Measurements from ENCODE around the gene PMFBP1. TPM values are rescaled to one million over a fixed set of nuclear protein-coding genes. Genes with fewer than 3 reads are reported as not detected.

PMFBP1 gene
- total RNA-seq, 1 donor from 2014 or later: 1.2 TPM

DNA sequence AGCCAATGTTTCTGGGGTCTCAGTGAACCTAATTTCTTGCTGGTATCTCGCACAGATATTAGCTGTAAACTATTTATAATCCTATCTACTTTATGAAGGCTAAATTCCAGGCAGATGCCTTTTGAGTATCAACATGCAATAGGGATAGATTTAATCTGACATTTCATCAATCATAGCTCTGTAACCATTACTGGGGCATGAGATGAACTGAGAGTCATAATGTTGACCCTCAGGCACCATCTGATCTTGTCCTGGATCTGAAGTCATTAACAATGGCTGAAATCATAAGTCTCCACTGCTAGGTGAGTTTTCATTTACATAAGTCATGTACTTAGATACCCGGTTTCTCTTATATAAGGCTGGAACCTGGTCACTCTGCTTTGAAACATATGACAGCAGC lies 3.6 kb downstream of the PMFBP1 start:
- H3K27me3 Mint-ChIP-seq (ENCODE audit: low read depth, unreplicated experiment): no peaks in the 10 kb centered on the region
- H3K9ac ChIP-seq (ENCODE audit: low read length): no peak overlapping the region
- H3K27ac Mint-ChIP-seq (ENCODE audit: unreplicated experiment): no peak overlapping the region
- FAIRE-seq: no peak
- no peak overlapping the region for H3K4me3 ChIP-seq (ENCODE audit: insufficient read depth, low read depth, low read length)
- H3K9me3 Mint-ChIP-seq (ENCODE audit: unreplicated experiment): peaks cover 5% of the 10 kb centered on the region
- no peaks in the 10 kb centered on the region for H3K79me2 ChIP-seq (ENCODE audit: insufficient read depth, low read length)
- no peak overlapping the region for H3K27ac ChIP-seq (ENCODE audit: low read depth, low read length)
- peaks cover 4% of the 10 kb centered on the region for H3K4me1 ChIP-seq (ENCODE audit: insufficient read depth, low read length)
- H4K20me1 ChIP-seq (ENCODE audit: insufficient read depth, low read length): no peaks in the 10 kb centered on the region
- no peak overlapping the region for H3K4me3 Mint-ChIP-seq (ENCODE audit: unreplicated experiment)
- no peaks in the 10 kb centered on the region for H3K36me3 Mint-ChIP-seq (ENCODE audit: low read depth, unreplicated experiment)
- no peak for DNase-seq (ENCODE audit: low read depth)
- H3K27me3 ChIP-seq (ENCODE audit: insufficient read depth, low read length): no peaks in the 10 kb centered on the region
- TF ChIP-seq, protein P1, sequence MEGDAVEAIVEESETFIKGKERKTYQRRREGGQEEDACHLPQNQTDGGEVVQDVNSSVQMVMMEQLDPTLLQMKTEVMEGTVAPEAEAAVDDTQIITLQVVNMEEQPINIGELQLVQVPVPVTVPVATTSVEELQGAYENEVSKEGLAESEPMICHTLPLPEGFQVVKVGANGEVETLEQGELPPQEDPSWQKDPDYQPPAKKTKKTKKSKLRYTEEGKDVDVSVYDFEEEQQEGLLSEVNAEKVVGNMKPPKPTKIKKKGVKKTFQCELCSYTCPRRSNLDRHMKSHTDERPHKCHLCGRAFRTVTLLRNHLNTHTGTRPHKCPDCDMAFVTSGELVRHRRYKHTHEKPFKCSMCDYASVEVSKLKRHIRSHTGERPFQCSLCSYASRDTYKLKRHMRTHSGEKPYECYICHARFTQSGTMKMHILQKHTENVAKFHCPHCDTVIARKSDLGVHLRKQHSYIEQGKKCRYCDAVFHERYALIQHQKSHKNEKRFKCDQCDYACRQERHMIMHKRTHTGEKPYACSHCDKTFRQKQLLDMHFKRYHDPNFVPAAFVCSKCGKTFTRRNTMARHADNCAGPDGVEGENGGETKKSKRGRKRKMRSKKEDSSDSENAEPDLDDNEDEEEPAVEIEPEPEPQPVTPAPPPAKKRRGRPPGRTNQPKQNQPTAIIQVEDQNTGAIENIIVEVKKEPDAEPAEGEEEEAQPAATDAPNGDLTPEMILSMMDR (IDR thresholded peaks at IDR 0.05; ENCODE audit: insufficient read depth, low read depth, low read length): no peak
- no peak for TF ChIP-seq EZH2 (IDR thresholded peaks at IDR 0.05; ENCODE audit: insufficient read depth, low read length)
- H2AFZ ChIP-seq (ENCODE audit: low read depth, low read length): no peak overlapping the region
- no peaks in the 10 kb centered on the region for H3K9me3 ChIP-seq (ENCODE audit: insufficient read depth, low read depth, low read length)
- H3K4me1 Mint-ChIP-seq (ENCODE audit: low read depth, unreplicated experiment): peaks cover 9% of the 10 kb centered on the region
- H3K36me3 ChIP-seq (ENCODE audit: insufficient read depth, low read length): no peaks in the 10 kb centered on the region
- H3K4me2 ChIP-seq (ENCODE audit: low read length): no peak overlapping the region

DNA sequence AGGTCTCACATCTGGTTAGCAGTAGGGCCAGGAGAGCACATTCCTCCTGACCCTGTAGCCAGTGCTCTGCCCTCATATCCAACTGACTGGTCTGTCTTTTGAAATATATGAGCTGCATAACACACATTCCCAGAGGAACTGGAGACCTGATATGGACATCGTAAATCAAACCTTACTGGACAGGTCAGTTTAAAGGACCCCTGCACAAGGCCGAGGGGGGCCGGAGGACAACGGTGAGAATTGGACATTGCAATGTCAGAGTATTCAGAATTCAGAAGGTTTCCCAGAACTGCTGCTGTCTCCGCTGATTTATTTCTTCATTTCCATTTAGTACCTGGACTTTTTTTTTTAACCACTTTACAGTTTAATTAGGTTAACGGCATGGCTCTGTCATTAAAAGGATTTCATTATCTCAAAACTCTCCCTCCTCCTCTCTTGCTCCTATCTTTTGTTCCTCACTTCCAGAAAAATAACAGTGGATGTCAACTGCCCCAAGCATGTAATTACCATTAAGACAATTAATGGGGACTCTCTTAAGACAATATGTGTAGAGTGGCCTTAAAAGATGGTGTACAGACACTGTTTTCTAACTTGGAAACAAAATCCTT lies 4.9 kb downstream of the PMFBP1 start:
- Histone ChIP-seq H3K36me3 (ENCODE audit: insufficient read depth, low read length) (no peaks in the 10 kb centered on the region), H3K4me1 (ENCODE audit: insufficient read depth, low read length) (no peaks in the 10 kb centered on the region), H3K27me3 (ENCODE audit: insufficient read depth, low read length) (no peaks in the 10 kb centered on the region), H3K9me3 (ENCODE audit: insufficient read depth, low read depth, low read length) (no peaks in the 10 kb centered on the region), H3K27ac (ENCODE audit: low read depth, low read length) (no peak overlapping the region), H4K20me1 (ENCODE audit: insufficient read depth, low read length) (no peaks in the 10 kb centered on the region), H2AFZ (ENCODE audit: low read depth, low read length) (no peak overlapping the region), H3K4me2 (ENCODE audit: low read length) (no peak overlapping the region), H3K4me3 (ENCODE audit: insufficient read depth, low read depth, low read length) (no peak overlapping the region), H3K9ac (ENCODE audit: low read length) (no peak overlapping the region), H3K79me2 (ENCODE audit: insufficient read depth, low read length) (no peaks in the 10 kb centered on the region)
- Mint-ChIP-seq H3K4me1 (ENCODE audit: low read depth, unreplicated experiment) (peaks cover 4% of the 10 kb centered on the region), H3K27ac (ENCODE audit: unreplicated experiment) (no peak overlapping the region), H3K4me3 (ENCODE audit: unreplicated experiment) (no peak overlapping the region), H3K27me3 (ENCODE audit: low read depth, unreplicated experiment) (no peaks in the 10 kb centered on the region), H3K36me3 (ENCODE audit: low read depth, unreplicated experiment) (no peaks in the 10 kb centered on the region), H3K9me3 (ENCODE audit: unreplicated experiment) (peaks cover 6% of the 10 kb centered on the region)
- DNase-seq (ENCODE audit: low read depth) (no peak), FAIRE-seq (no peak)
- TF ChIP-seq EZH2 (IDR thresholded peaks at IDR 0.05; ENCODE audit: insufficient read depth, low read length): no peak
- TF ChIP-seq, protein P1 (IDR thresholded peaks at IDR 0.05; ENCODE audit: insufficient read depth, low read depth, low read length): no peak

DNA sequence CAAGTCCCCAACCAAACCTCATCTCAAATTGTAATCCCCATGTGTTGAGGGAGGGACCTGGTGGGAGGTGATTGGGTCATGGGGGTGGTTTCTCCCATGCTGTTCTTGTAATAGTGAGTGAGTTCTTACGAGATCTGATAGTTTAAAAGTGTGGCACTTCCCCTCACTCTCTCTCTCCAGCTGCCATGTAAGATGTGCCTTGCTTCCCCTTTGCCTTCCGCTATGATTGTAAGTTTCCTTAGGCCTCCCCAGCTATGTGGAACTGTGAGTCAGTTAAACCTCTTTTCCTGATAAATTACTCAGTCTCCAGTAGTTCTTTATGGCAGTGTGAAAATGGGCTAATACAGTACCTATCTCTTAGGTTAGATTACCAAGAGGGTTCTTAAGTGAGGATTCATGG lies 5.8 kb downstream of the PMFBP1 start:
- DNase-seq (ENCODE audit: low read depth) (no peak), FAIRE-seq (no peak)
- H3K4me2 ChIP-seq (ENCODE audit: low read length): no peak overlapping the region
- Mint-ChIP-seq H3K27me3 (ENCODE audit: low read depth, unreplicated experiment) (no peaks in the 10 kb centered on the region), H3K36me3 (ENCODE audit: low read depth, unreplicated experiment) (no peaks in the 10 kb centered on the region), H3K4me1 (ENCODE audit: low read depth, unreplicated experiment) (peaks cover 2% of the 10 kb centered on the region), H3K27ac (ENCODE audit: unreplicated experiment) (no peak overlapping the region), H3K4me3 (ENCODE audit: unreplicated experiment) (no peak overlapping the region), H3K9me3 (ENCODE audit: unreplicated experiment) (peaks cover 6% of the 10 kb centered on the region)
- H3K27ac ChIP-seq (ENCODE audit: low read depth, low read length): no peak overlapping the region
- H3K4me3 ChIP-seq (ENCODE audit: insufficient read depth, low read depth, low read length): no peak overlapping the region
- H2AFZ ChIP-seq (ENCODE audit: low read depth, low read length): no peak overlapping the region
- H3K27me3 ChIP-seq (ENCODE audit: insufficient read depth, low read length): no peaks in the 10 kb centered on the region
- no peaks in the 10 kb centered on the region for H4K20me1 ChIP-seq (ENCODE audit: insufficient read depth, low read length)
- no peaks in the 10 kb centered on the region for H3K79me2 ChIP-seq (ENCODE audit: insufficient read depth, low read length)
- TF ChIP-seq, protein P1 (IDR thresholded peaks at IDR 0.05; ENCODE audit: insufficient read depth, low read depth, low read length): no peak
- no peak for TF ChIP-seq EZH2 (IDR thresholded peaks at IDR 0.05; ENCODE audit: insufficient read depth, low read length)
- no peaks in the 10 kb centered on the region for H3K4me1 ChIP-seq (ENCODE audit: insufficient read depth, low read length)
- H3K9me3 ChIP-seq (ENCODE audit: insufficient read depth, low read depth, low read length): no peaks in the 10 kb centered on the region
- H3K9ac ChIP-seq (ENCODE audit: low read length): no peak overlapping the region
- H3K36me3 ChIP-seq (ENCODE audit: insufficient read depth, low read length): no peaks in the 10 kb centered on the region
